ENCODE data around the gene SKAP2. TPM values are rescaled to one million over a fixed set of nuclear protein-coding genes. Genes with fewer than 3 reads are reported as not detected.

SKAP2 gene
- total RNA-seq, 2 experiments from 2014 or later, result 9.1 to 10.2 TPM

DNA sequence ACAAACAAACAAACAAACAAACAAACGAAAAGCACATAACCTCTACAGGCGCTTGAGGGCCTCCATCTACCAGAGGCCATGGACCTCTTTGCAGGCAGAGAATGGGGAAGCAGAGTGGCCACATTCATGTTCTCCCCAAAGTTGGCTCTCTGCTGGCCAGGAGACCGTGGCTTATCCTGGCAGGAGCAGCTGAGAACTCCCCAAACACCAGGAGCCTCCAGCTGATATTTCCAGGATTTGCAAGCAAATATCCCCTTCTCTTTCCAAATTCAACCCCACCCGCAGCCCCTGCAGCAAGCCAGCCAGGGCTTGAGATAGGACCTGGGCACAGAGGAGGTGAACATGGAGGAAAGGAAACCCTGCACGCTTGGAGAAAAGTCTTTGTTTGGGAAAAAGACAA, 240.0 kb downstream of the SKAP2 start:
- H3K27ac Mint-ChIP-seq, result no peak overlapping the region
- no peaks in the 10 kb centered on the region for H3K4me1 Mint-ChIP-seq
- H3K9me3 Mint-ChIP-seq, result no peaks in the 10 kb centered on the region
- DNase-seq, result no peak
- no peak overlapping the region for H3K4me3 Mint-ChIP-seq
- H3K36me3 Mint-ChIP-seq, result no peaks in the 10 kb centered on the region
- H3K27me3 Mint-ChIP-seq, result no peaks in the 10 kb centered on the region

DNA sequence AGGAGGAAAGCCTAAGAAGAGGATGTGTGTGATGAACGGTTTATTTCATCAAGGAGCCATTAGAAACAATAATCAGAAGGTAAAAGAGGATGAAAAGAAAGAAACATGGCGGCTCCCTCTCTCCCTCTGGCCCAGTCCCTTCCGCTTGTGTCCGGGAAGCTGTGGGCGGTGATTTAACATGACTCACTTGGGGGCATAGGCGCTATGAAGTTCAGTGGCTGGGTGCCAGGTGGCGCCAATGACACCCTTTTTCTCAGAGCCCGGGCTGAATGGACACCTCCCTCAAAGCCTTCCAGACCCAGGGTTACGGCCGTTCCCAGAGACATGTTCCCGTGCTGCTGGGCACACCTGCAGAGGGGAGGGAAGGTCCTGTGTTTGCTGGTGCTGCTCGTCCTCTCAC, 244.0 kb downstream of the SKAP2 start:
- H3K27me3 Mint-ChIP-seq, result no peaks in the 10 kb centered on the region
- no peaks in the 10 kb centered on the region for H3K9me3 Mint-ChIP-seq
- no peaks in the 10 kb centered on the region for H3K4me1 Mint-ChIP-seq
- no peak overlapping the region for H3K27ac Mint-ChIP-seq
- H3K4me3 Mint-ChIP-seq, result no peak overlapping the region
- H3K36me3 Mint-ChIP-seq, result no peaks in the 10 kb centered on the region
- DNase-seq, result peak; percentile 4

DNA sequence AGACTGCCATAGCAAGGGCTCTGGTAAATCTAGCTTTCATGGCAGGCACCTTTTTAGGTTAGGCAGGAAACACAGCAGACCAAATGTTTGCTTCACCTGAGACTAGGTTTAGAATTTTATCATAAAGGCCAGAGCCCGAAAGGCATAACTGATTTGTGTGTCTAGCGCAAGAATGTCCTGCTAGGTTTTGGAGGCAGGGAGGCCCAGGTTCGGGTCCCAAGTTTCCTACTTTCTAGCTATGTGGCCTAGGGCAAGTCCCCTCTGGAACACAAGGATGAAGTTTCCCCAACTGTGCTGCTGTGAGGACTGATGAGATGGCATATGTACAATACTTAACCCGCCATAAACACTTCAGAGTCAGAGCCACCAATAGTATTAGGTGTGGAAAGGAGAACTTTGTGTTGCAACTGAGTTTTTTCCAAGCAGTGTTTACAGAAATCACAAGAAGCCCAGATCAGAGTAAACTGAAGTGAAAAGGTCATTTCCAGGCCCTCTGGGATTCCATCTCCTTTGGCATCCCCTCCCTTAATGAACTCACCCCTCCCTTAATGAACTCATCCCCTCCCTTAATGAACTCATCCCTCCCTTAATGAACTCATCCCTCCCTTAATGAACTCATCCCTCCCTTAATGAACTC, 244.9 kb downstream of the SKAP2 start:
- Mint-ChIP-seq H3K4me3 (no peak overlapping the region), H3K4me1 (no peaks in the 10 kb centered on the region), H3K27me3 (no peaks in the 10 kb centered on the region), H3K9me3 (no peaks in the 10 kb centered on the region), H3K36me3 (no peaks in the 10 kb centered on the region), H3K27ac (no peak overlapping the region)
- DNase-seq, result no peak

DNA sequence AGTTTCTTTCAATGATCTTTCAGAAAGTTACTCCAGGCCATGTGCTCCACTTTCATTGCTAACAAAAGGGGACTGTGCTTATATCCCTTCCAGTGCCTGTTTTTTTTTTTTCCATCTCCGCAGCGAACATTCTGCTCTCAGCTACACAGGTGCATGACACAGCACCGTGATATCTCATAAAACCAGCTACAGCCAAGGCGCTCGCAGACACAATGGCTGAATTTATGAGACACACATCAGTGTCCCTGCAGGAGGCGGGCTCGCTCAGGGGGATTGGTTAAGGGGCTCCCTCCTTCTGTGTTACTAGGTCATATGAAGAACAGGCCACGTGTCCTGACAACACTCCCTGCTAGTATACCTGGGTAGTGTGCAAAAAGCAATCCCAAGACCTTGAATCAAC, 245.5 kb downstream of the SKAP2 start:
- no peaks in the 10 kb centered on the region for H3K4me1 Mint-ChIP-seq
- H3K9me3 Mint-ChIP-seq, result no peaks in the 10 kb centered on the region
- H3K27ac Mint-ChIP-seq, result no peak overlapping the region

DNA sequence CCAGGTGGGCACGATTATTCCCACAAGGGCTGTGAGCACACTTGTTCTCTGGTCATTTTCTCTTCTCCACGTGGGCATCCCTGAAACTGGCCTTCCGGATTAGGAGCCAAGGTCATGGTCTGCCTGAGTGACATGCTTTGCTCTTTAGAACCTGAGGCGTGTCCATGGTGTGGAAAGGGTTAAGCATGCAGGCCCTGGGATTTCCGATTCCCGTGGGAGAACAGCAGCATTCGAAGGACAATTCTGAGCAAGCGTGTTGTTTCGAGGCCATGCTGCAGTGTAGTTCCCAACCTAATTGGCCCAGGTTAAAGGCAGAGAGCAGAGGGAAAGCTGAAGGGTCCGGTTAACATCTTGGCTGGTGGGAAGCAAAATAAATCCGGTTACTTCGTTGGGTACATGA, 245.9 kb downstream of the SKAP2 start:
- H3K9me3 Mint-ChIP-seq, result no peaks in the 10 kb centered on the region

More for the DNA sequence above, 245.5 kb downstream of the SKAP2 start:
- Mint-ChIP-seq H3K27me3 (no peaks in the 10 kb centered on the region), H3K36me3 (no peaks in the 10 kb centered on the region), H3K4me3 (no peak overlapping the region)
- no peak for DNase-seq

More for the DNA sequence above, 245.9 kb downstream of the SKAP2 start:
- Mint-ChIP-seq H3K4me1 (no peaks in the 10 kb centered on the region), H3K36me3 (no peaks in the 10 kb centered on the region), H3K4me3 (no peak overlapping the region), H3K27me3 (no peaks in the 10 kb centered on the region), H3K27ac (no peak overlapping the region)
- no peak for DNase-seq

Other genes with a start within 250 kb of the SKAP2 start
- under 1 TPM; 0.24 to 0.35 TPM for gene HOXA1, start 231.4 kb upstream of the SKAP2 start, total RNA-seq
- gene HOXA2, start 238.1 kb upstream of the SKAP2 start, total RNA-seq, result not detected